ENCODE results near the gene PUM2.

The PUM2 gene

GRCh38 chr2:20343128-20343527, 7.5 kb downstream of the PUM2 start:
- DNase-seq = peak; percentile 31

GRCh38 chr2:20339012-20339411, 11.6 kb downstream of the PUM2 start:
- no peak for DNase-seq

DNA sequence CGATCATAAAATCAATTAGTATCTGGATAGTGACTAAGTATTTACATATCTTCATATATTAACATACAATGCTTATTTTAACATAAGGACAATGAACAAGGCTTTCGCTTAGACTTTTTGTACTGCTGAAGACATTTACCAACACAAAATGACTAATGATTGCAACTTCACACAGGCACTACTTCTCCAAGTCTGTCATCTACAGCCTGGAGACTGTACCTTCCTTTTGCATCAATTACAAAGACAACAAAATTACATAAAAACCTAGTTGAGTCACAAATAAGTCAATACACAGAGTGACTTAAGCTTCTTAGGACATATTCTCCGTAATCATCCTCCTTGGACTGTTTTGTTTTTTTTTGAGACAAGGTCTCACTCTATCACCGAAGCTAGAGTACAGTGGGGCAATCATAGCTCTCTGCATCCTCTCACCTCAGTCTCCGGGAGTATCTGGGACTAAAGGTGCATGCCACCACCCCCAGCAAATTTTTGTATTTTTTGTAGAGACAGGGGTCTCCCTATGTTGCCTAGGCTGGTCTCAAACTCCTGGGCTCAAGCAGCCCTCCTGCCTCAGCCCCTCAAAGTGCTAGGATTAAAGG, 15.9 kb downstream of the PUM2 start:
- DNase-seq = no peak

DNA sequence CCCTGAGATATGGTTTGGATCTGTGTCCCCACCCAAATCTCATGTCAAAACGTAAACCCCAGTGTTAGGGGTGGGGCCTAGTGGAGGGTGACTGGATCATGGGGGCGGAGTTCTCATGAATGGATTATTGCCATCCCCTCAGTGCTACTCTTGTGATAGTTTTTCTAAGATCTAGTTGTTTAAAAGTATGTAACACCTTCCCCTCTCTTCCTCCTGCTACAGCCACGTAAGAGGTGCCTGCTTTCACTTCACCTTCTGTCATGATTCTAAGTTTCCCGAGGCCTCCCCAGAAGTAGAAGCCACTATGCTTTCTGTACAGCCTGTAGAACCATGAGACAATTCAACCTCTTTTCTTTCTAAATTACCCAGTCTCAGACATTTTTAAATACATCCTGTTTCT, 16.9 kb downstream of the PUM2 start:
- no peak for DNase-seq

DNA sequence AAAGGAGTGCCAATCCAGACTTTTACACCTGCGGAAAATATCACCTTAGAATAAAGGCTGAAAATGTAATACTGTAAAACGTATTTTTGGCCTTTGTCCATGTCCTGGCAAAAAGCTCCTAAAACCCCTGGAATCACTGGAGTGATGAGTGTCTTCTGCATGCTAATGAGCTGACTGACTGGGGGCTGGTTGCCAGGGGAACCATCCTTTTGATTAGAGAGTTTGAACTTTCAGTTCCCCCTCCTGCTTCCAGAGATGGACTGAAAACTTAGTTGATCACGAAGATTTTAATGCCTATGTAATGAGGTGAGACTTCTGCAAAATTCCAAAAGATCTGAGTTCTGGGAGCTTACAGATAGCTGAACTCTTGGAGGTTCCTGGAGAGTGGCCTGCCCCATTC, 20.5 kb downstream of the PUM2 start:
- DNase-seq = no peak

- no peak for DNase-seq
These were observed 23.3 kb downstream of the PUM2 start for GRCh38 chr2:20327370-20327769.

DNA sequence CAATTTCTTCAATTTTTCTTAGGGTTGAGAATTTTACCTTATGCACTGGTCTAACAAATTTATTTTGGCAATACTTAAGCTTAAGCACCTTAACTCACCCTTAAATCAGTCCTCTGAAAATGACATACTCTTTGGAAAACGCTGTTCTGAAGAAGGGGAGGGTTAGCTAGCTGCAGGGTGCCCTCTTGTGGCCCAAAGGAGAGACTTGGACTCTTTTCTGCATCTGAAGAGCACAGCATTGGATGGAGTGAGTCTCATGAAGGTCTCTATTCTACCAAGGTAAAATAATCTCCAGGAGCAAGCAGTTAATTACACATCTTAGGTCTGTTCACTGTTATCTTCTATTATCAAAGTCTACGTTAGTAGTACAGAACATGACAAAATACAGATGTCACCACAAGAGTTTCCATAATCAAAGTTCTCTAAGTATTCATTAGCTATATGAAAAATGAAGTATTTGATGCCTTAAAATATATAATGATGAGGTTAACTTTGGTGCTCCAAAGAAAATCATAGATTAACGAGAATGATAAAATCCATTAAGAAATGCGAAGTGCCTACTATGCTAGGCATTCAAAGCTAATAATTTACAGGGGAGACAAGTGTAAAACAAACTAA, 24.4 kb downstream of the PUM2 start:
- DNase-seq = peak; percentile 60

DNA sequence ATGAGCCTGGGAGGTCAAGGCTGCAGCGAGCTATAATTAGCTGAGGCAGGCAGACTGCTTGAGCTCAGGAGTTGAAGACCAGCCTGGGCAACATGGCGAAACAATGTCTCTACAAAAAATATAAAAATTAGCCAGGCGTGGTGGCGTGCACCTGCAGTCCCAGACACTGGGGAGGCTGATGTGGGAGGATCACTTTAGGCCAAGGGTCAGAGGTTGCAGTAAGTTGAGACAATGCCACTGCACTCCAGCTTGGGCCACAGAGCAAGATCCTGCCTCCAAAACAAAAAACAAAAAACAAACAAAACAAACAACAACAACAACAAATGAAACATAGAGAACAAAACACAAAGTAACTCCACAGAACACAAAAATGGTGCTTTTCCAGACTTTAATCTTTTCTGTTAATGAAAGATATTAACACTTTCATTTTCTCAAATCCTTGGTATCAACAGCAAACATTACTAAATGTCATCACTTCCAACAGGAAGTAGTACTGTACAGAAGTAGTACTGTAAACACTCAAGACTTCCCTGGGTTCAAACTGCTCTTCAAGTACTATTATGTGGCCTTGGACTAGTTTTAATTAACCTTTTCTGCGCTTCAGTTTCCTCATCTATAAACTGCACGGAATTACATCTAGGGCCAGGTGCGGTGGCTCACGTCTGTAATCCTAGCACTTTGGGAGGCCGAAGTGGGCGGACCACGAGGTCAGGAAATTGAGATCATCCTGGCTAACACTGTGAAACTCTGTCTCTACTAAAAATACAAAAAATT, 27.9 kb downstream of the PUM2 start:
- no peak for DNase-seq

DNA sequence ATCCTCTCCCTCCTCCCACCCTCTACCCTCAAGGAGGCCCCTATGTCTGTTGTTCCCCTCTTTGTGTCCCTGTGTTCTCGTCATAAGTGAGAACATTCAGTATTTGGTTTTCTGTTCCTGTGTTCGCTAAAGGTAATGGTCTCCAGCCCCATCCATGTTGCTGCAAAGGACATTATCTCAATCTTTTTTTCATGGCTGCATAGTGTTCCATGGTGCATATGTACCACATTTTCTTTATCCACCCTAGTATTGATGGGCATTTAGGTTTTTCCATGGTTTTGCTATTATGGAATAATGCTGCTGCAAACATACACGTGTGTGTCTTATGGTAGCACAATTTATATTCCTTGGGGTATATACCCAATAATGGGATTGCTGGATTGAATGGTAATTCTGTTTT, 33.0 kb downstream of the PUM2 start:
- DNase-seq = no peak

DNA sequence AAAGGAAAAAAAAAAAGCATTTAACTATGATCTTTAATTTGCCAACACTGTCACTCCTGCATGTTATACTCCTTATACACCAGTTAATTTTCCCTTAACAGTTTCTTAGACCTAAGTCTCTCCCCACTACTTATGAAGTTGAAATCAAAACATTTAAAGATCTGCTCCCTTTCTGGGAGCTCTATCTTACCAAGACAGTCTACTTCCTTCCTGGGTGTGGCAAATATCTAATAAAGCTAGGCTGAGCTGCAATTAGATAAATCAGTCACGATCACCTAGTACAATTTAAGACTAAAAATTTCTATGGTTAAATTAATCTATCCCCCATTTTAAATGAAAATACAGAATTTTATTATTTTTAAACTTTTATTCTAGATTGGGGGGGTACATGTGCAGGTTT, 33.4 kb downstream of the PUM2 start:
- DNase-seq = no peak

GRCh38 chr2:20314562-20315501, 35.8 kb downstream of the PUM2 start:
- no peak for DNase-seq

- DNase-seq = no peak
These were observed 37.0 kb downstream of the PUM2 start for GRCh38 chr2:20313659-20314058.

DNA sequence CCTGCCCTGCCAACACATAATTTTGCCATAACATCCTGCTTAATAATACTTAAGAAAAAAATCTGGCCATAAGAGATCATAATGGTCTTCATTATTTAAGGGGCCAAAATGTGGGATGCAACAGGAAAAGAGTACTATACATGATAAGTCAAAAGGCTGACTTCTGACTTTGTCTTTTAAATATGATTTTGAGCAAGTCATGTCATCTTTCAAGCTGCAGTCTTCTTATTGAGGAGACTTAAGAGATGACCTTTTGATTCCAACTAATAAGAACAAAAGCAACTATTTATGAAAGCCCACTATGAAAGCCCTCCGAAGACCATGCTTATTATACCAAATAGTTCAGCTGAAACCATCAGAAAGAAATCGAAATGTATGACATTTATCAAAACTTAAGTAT, 41.6 kb downstream of the PUM2 start:
- DNase-seq = no peak

DNA sequence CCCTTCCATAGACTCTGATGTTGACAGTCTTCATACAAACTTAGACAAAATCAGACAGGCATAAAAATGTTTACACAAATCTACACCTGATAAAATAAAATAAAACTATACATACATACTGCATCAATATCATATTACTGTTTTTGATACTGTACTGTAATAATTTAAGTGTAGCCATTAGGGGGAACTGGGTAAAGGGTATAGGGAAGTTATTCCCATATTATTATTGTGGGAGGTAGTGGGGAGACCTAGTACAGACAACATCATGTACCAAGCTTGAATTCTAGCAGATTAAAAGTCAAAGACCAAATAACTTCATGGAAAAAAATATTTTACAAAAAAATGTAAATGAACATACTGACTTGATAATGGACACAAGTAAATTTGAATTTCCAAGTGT, 43.3 kb downstream of the PUM2 start:
- no peak for DNase-seq

DNA sequence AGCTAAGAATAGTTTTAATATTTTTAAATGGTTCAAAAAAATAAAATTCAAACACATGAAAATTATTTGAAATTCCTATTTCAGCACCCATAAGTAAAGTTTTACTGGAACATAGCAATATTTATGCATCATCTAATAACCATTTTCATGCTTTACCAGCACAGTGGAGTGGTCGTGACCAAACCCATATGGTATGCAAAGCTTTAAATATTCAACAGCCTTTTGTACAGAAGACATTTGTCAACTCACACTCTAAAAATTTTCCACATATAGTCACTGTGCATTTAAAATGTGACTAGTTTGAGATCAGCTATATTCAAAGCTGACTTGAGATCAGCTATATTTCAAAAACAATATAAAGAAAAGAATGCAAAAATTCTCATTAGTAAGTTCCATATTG, 46.2 kb downstream of the PUM2 start:
- no peak for DNase-seq

DNA sequence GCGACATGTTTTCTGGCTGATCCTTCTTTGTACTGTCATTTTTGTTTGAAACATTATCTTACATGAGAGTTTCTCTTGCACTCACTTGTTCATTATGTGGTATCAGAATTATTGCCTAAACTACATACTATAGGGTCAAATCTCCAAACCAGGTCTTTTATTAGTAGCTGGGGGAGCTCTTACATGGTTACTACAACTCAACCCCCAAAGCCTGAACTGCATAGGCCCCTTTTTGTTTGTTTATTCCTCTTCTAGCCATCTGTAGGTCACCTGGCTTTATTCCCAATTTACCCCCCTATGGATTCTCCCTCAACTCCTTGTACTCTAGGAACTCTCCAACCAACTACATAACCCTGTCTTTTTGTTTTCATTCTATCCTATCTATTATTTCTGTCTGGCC, 46.7 kb downstream of the PUM2 start:
- DNase-seq = no peak

- no peak for DNase-seq
These were observed 48.6 kb downstream of the PUM2 start for GRCh38 chr2:20302019-20302418.

- DNase-seq = no peak
These were observed 50.0 kb downstream of the PUM2 start for GRCh38 chr2:20300656-20301055.

- DNase-seq = no peak
These were observed 51.5 kb downstream of the PUM2 start for GRCh38 chr2:20299113-20299512.

GRCh38 chr2:20294231-20294630, 56.4 kb downstream of the PUM2 start:
- no peak for DNase-seq

DNA sequence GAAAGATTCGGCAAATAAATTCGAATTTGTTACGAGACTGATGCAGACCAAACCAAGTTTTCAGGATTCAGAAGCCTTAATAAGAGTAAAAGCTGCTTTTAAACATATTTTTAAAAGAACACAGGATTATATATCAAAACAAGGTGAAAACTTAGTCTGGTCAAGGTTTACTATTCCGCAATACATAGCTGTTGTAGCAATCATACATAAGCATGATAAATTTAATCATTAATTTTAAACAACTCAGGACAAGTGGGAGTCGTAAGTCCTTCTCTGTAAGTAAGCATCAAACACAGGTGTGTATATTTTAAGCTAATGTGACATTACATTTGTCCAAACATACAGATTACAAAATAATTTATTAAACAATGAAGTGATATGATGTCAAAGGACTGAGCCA, 57.7 kb downstream of the PUM2 start:
- no peak for DNase-seq

DNA sequence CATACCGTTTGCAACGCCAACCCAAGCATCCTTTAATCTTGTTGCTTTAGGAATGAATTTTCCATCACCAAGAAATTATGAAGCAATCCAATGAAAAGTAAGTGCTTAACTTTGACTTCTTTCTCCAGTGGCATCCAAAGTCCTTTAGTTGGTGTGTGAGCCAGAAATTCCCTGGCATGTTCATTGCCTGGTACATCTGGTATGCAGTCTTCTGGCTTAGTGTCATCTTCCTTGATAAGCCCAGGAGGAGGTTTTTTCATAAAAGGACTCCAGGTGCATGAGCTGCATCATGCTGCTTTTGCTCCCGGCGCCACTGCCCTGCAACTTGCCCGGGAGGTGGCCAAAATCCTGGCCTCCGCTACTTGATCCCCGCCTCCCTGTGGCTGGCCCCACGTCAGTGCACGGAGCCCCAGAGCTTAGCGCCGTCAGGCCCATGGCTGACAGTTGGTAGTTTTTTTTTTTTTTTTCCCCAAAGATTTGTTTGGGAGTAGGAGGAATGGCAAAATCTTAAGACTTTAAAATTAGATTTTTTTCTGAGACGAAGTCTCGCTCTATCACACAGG, 58.7 kb downstream of the PUM2 start:
- DNase-seq = no peak

GRCh38 chr2:20291106-20291564, 59.5 kb downstream of the PUM2 start:
- peak; percentile 12 for DNase-seq
